GM12878 (cell line): Measurements from ENCODE around the gene SUGCT. TPM values are rescaled to one million over a fixed set of nuclear protein-coding genes. Genes with fewer than 3 reads are reported as not detected.
A peak's percentile ranks its signal among the peaks of the same experiment; 100 is the strongest.

Experiments used
- ATF3 ChIP-seq: IDR thresholded peaks from 2 replicates; pipeline ENCODE4 v1.6.1; 2011; ENCODE audit warnings: low read depth, mild to moderate bottlenecking, low read length, moderate library complexity, borderline replicate concordance; ENCODE audit errors: extremely low read depth
- BACH1 ChIP-seq: fragments of 450-650 bp; IDR thresholded peaks from 2 replicates; pipeline ENCODE4 v1.6.1; 2017; ENCODE audit warnings: mild to moderate bottlenecking, borderline replicate concordance
- BHLHE40 ChIP-seq, 2 experiments: fragments of 450-650 bp in 1 of 2; IDR thresholded peaks; 2 replicates each; pipeline ENCODE4 v1.6.1; 2011 to 2017; ENCODE audit warnings: low read depth in 2 of 2, borderline replicate concordance in 1 of 2, improper control_type of control experiment in 1 of 2, low read length in 1 of 2, mild to moderate bottlenecking in 1 of 2
- CBFB ChIP-seq: IDR thresholded peaks from 2 replicates; pipeline ENCODE4 v1.6.1; 2016; ENCODE audit warnings: antibody characterized with exemption, low read depth
- CHD2 ChIP-seq: IDR thresholded peaks from 2 replicates; pipeline ENCODE4 v1.6.1; 2011; ENCODE audit warnings: low read depth, low read length, improper control_type of control experiment, borderline replicate concordance
- DPF2 ChIP-seq: fragments of 450-650 bp; IDR thresholded peaks from 2 replicates; pipeline ENCODE4 v1.6.1; 2017; ENCODE audit warnings: mild to moderate bottlenecking
- ELK1 ChIP-seq: IDR thresholded peaks from 2 replicates; pipeline ENCODE4 v1.6.1; 2012; ENCODE audit warnings: low read depth, low read length, improper control_type of control experiment
- ETV6 ChIP-seq, 2 experiments: fragments of 450-650 bp in 1 of 2; IDR thresholded peaks in 1 of 2; conservative IDR thresholded peaks in 1 of 2; 2 replicates each; pipeline ENCODE4 v1.6.1; 2014; ENCODE audit warnings: antibody characterized with exemption in 1 of 2, borderline replicate concordance in 1 of 2, low read depth in 1 of 2, mild to moderate bottlenecking in 1 of 2, moderate library complexity in 1 of 2
- HDAC2 ChIP-seq: fragments of 200-600 bp; sonication (generic); IDR thresholded peaks from 2 replicates; pipeline ENCODE4 v1.6.1; 2017
- HDAC6 ChIP-seq: fragments of 200-600 bp; sonication (generic); IDR thresholded peaks from one replicate; pipeline ENCODE4 v1.8.0; 2017; ENCODE audit warnings: antibody characterized with exemption; ENCODE audit not compliant: unreplicated experiment
- JUNB ChIP-seq: IDR thresholded peaks from 2 replicates; pipeline ENCODE4 v1.6.1; 2016; ENCODE audit warnings: antibody characterized with exemption, mild to moderate bottlenecking
- MEF2A ChIP-seq: IDR thresholded peaks from 2 replicates; pipeline ENCODE4 v1.6.1; 2011; ENCODE audit warnings: low read depth, mild to moderate bottlenecking, low read length, moderate library complexity; ENCODE audit not compliant: insufficient read depth
- NR2C1 ChIP-seq: fragments of 450-650 bp; IDR thresholded peaks from 2 replicates; pipeline ENCODE4 v1.6.1; 2017; ENCODE audit warnings: antibody characterized with exemption, mild to moderate bottlenecking, moderate library complexity
- POLR2A ChIP-seq: IDR thresholded peaks from 2 replicates; pipeline ENCODE4 v1.6.1; 2011; ENCODE audit warnings: low read depth, mild to moderate bottlenecking, low read length
- POLR2AphosphoS2 ChIP-seq: IDR thresholded peaks from 2 replicates; pipeline ENCODE4 v1.6.1; 2011; ENCODE audit warnings: low read depth, mild to moderate bottlenecking, low read length, improper control_type of control experiment, moderate library complexity
- RELA ChIP-seq: fragments of 450-650 bp; IDR thresholded peaks from 2 replicates; pipeline ENCODE4 v1.8.0; 2014; ENCODE audit warnings: borderline replicate concordance; ENCODE audit not compliant: partially characterized antibody
- RELB ChIP-seq: fragments of 450-650 bp; IDR thresholded peaks from 2 replicates; pipeline ENCODE4 v1.6.1; 2017; ENCODE audit warnings: low read depth, mild to moderate bottlenecking, moderate library complexity
- SIX5 ChIP-seq: IDR thresholded peaks from 2 replicates; pipeline ENCODE4 v1.6.1; 2011; ENCODE audit warnings: mild to moderate bottlenecking, low read depth, low read length, moderate library complexity; ENCODE audit not compliant: severe bottlenecking
- ZNF207 ChIP-seq: fragments of 450-650 bp; IDR thresholded peaks from 2 replicates; pipeline ENCODE4 v1.6.1; 2014; ENCODE audit warnings: antibody characterized with exemption, mild to moderate bottlenecking, borderline replicate concordance
- ZNF217 ChIP-seq: fragments of 450-650 bp; IDR thresholded peaks from 2 replicates; pipeline ENCODE4 v1.6.1; 2017; ENCODE audit warnings: antibody characterized with exemption, mild to moderate bottlenecking
- ZNF274 ChIP-seq: IDR thresholded peaks from one replicate; pipeline ENCODE4 v1.8.0; 2011; ENCODE audit not compliant: insufficient read length, insufficient read depth
- ZNF687 ChIP-seq: fragments of 450-650 bp; IDR thresholded peaks from 2 replicates; pipeline ENCODE4 v1.6.1; 2017; ENCODE audit warnings: mild to moderate bottlenecking, moderate library complexity
- ZZZ3 ChIP-seq: IDR thresholded peaks from 2 replicates; pipeline ENCODE4 v1.6.1; 2011; ENCODE audit warnings: low read depth; ENCODE audit not compliant: control insufficient read depth, insufficient read length
- polyA plus RNA-seq, 11 experiments: library from polyadenylated mRNA; depleted of rRNA in 4 of 11; unstranded in 6 of 11; stranded (reverse) in 5 of 11; fragments of >200 nt; fragmentation: Nextera tagmentation in 4 of 11; fragmentation: Illumina TruSeq in 1 of 11; extraction: Ambion mirVana in 4 of 11; extraction: Trizol in 1 of 11; gene quantifications; 1 replicate in 1 of 11; 2 replicates in 10 of 11; pipeline versions ENCODE4 v1.2.1 to v1.2.3, GENCODE V29; 2011 to 2016; ENCODE audit warnings: inconsistent platforms in 2 of 11, missing spikeins in 2 of 11, low read depth in 1 of 11
- total RNA-seq, 4 experiments: library from RNA; depleted of rRNA in 3 of 4; stranded (reverse); fragments of >200 nt in 3 of 4; fragmentation: Illumina TruSeq in 1 of 4; extraction: Trizol in 1 of 4; gene quantifications; 2 replicates each; pipeline versions ENCODE4 v1.2.1 to v1.2.3, GENCODE V29; 2013 to 2021

SUGCT gene
- total and polyA plus RNA-seq, 10 of the 15 experiments (the other 5 are each of a cell fraction or from before 2014, with no cell fraction given): 0.08 to 1.2 (median 0.67) TPM; not detected in 1

- TF ChIP-seq ZNF217 (no peak), ZZZ3 (peak; percentile 56), POLR2AphosphoS2 (no peak), ZNF687 (peak; percentile 49; the same call in 1 of the 2 replicates), BHLHE40 (IDR thresholded peaks at IDR 0.05; ENCODE audit: borderline replicate concordance in 1 of 2, low read depth in 2 of 2, low read length in 1 of 2) (peak; percentile 72 to 79), ZNF274 (no peak), RELB (peak; percentile 90), NR2C1 (peak; percentile 80), HDAC6 (peak; percentile 71), CBFB (peak; percentile 97), ATF3 (no peak), ELK1 (peak; percentile 65; the same call in 1 of the 2 replicates), MEF2A (0 out of 2 replicates have a peak, but pooled peaks have one; percentile 50), HDAC2 (peak; percentile 59; the same call in 1 of the 2 replicates), JUNB (0 out of 2 replicates have a peak, but pooled peaks have one; percentile 16), CHD2 (no peak), BACH1 (no peak), ZNF207 (peak; percentile 58; the same call in 1 of the 2 replicates), DPF2 (0 out of 2 replicates have a peak, but pooled peaks have one; percentile 43), RELA (peak; percentile 12), SIX5 (peak; percentile 69), POLR2A (peak; percentile 87), ETV6 (conservative IDR thresholded peaks at IDR 0.05 in 1 of 2, IDR thresholded peaks at IDR 0.05 in 1 of 2; ENCODE audit: borderline replicate concordance in 1 of 2, low read depth in 1 of 2) (peak in 1 of 2 experiments; percentile 68; a peak in 2 of 4 replicates)
Measured at GRCh38 chr7:40134428-40135316, at the start of gene SUGCT, which contains the start of gene MPLKIP (continued).
